Measurements from ENCODE around the gene TMEM150A.
A peak's percentile ranks its signal among the peaks of the same experiment; 100 is the strongest.
"Not testable (repeated sequence)": the region's sequence is repeated elsewhere in the genome, so short reads cannot be mapped to it uniquely, and the experiment has no call there.

TMEM150A gene

GRCh38 chr2:85578243-85579180 lies 24.0 kb downstream of the TMEM150A start:
- Mint-ChIP-seq H3K27me3 (no peaks in the 10 kb centered on the region), H3K4me3 (peak overlapping the region; percentile 94), H3K36me3 (ENCODE audit: low read depth) (peaks cover 8% of the 10 kb centered on the region), H3K27ac (peak overlapping the region; percentile 85), H3K9me3 (no peaks in the 10 kb centered on the region), H3K4me1 (peaks cover 30% of the 10 kb centered on the region)
- ATAC-seq = peak; percentile 42
- peak; percentile 37 for DNase-seq

GRCh38 chr2:85577386-85578242 lies 24.9 kb downstream of the TMEM150A start, which contains the start of gene VAMP8:
Gene VAMP8, plus strand, starts transcription at chr2:85577586. Its CDS starts 61 bp downstream, at chr2:85577647.
- ATAC-seq (peak; percentile 81), DNase-seq (peak; percentile 73)
- Mint-ChIP-seq H3K4me3 (peak within 1 kb of the TSS; percentile 94), H3K4me1 (peaks cover 22% of the 10 kb centered on the region), H3K27ac (peak within 1 kb of the TSS; percentile 85), H3K36me3 (ENCODE audit: low read depth) (peaks cover 6% of the 10 kb centered on the region), H3K27me3 (no peaks in the 10 kb centered on the region), H3K9me3 (no peaks in the 10 kb centered on the region)

- no peaks in the 10 kb centered on the region for H3K9me3 Mint-ChIP-seq
- no peaks in the 10 kb centered on the region for H3K27me3 Mint-ChIP-seq
- H3K4me3 Mint-ChIP-seq = peak overlapping the region; percentile 94
- DNase-seq (no peak), ATAC-seq (no peak)
- peaks cover 20% of the 10 kb centered on the region for H3K4me1 Mint-ChIP-seq
- H3K36me3 Mint-ChIP-seq (ENCODE audit: low read depth) = peaks cover 6% of the 10 kb centered on the region
- H3K27ac Mint-ChIP-seq = peak overlapping the region; percentile 85
These were observed 25.5 kb downstream of the TMEM150A start for GRCh38 chr2:85577063-85577385.

GRCh38 chr2:85575739-85576138 lies 26.8 kb downstream of the TMEM150A start:
- no peak overlapping the region for H3K27ac Mint-ChIP-seq
- H3K4me3 Mint-ChIP-seq = no peak overlapping the region
- no peaks in the 10 kb centered on the region for H3K27me3 Mint-ChIP-seq
- peaks cover 20% of the 10 kb centered on the region for H3K4me1 Mint-ChIP-seq
- no peak for DNase-seq
- no peak for ATAC-seq
- H3K9me3 Mint-ChIP-seq = no peaks in the 10 kb centered on the region
- peaks cover 2% of the 10 kb centered on the region for H3K36me3 Mint-ChIP-seq (ENCODE audit: low read depth)

- no peak overlapping the region for H3K4me3 Mint-ChIP-seq
- no peak overlapping the region for H3K27ac Mint-ChIP-seq
These were observed 36.2 kb downstream of the TMEM150A start for GRCh38 chr2:85566265-85566664.

GRCh38 chr2:85564144-85564563 lies 38.3 kb downstream of the TMEM150A start:
- no peak for ATAC-seq
- Mint-ChIP-seq H3K36me3 (ENCODE audit: low read depth) (no peaks in the 10 kb centered on the region), H3K9me3 (no peaks in the 10 kb centered on the region), H3K27ac (no peak overlapping the region), H3K4me3 (no peak overlapping the region), H3K4me1 (peaks cover 30% of the 10 kb centered on the region), H3K27me3 (no peaks in the 10 kb centered on the region)
- no peak for DNase-seq

More at GRCh38 chr2:85566265-85566664, 36.2 kb downstream of the TMEM150A start:
- H3K27me3 Mint-ChIP-seq = no peaks in the 10 kb centered on the region
- H3K4me1 Mint-ChIP-seq = peaks cover 15% of the 10 kb centered on the region
- ATAC-seq (no peak), DNase-seq (no peak)
- no peaks in the 10 kb centered on the region for H3K36me3 Mint-ChIP-seq (ENCODE audit: low read depth)
- no peaks in the 10 kb centered on the region for H3K9me3 Mint-ChIP-seq

GRCh38 chr2:85561280-85562212 lies 41.0 kb downstream of the TMEM150A start, which contains the start of gene GGCX:
Gene GGCX, minus strand, starts transcription at chr2:85561493. Its CDS starts 65 bp downstream, at chr2:85561428.
- DNase-seq (peak; percentile 97), ATAC-seq (peak; percentile 96)
- Mint-ChIP-seq H3K27me3 (no peaks in the 10 kb centered on the region), H3K4me3 (peak within 1 kb of the TSS; percentile 94), H3K36me3 (ENCODE audit: low read depth) (peaks cover 7% of the 10 kb centered on the region), H3K9me3 (no peaks in the 10 kb centered on the region), H3K27ac (peak within 1 kb of the TSS; percentile 94), H3K4me1 (peaks cover 43% of the 10 kb centered on the region)

GRCh38 chr2:85560812-85561279 lies 41.7 kb downstream of the TMEM150A start:
- Mint-ChIP-seq H3K27me3 (no peaks in the 10 kb centered on the region), H3K4me3 (peak overlapping the region; percentile 94), H3K27ac (peak overlapping the region; percentile 94), H3K4me1 (peaks cover 44% of the 10 kb centered on the region), H3K9me3 (no peaks in the 10 kb centered on the region), H3K36me3 (ENCODE audit: low read depth) (peaks cover 8% of the 10 kb centered on the region)
- DNase-seq = peak; percentile 42
- peak; percentile 7 for ATAC-seq

- H3K27ac Mint-ChIP-seq = peak overlapping the region; percentile 94
- H3K4me3 Mint-ChIP-seq = peak overlapping the region; percentile 94
- not testable (repeated sequence) for ATAC-seq, DNase-seq, H3K27me3 Mint-ChIP-seq, H3K9me3 Mint-ChIP-seq
- peaks cover 45% of the 10 kb centered on the region for H3K4me1 Mint-ChIP-seq
- H3K36me3 Mint-ChIP-seq (ENCODE audit: low read depth) = peaks cover 11% of the 10 kb centered on the region
These were observed 42.1 kb downstream of the TMEM150A start for GRCh38 chr2:85560403-85560726.

- peaks cover 18% of the 10 kb centered on the region for H3K36me3 Mint-ChIP-seq (ENCODE audit: low read depth)
- peaks cover 38% of the 10 kb centered on the region for H3K4me1 Mint-ChIP-seq
- H3K27me3 Mint-ChIP-seq = no peaks in the 10 kb centered on the region
- no peak for DNase-seq
- peak overlapping the region; percentile 51 for H3K27ac Mint-ChIP-seq
- H3K9me3 Mint-ChIP-seq = no peaks in the 10 kb centered on the region
- H3K4me3 Mint-ChIP-seq = no peak overlapping the region
- ATAC-seq = no peak
These were observed 44.3 kb downstream of the TMEM150A start for GRCh38 chr2:85558160-85558559.

- H3K4me1 Mint-ChIP-seq = peaks cover 34% of the 10 kb centered on the region
These were observed 45.4 kb downstream of the TMEM150A start for GRCh38 chr2:85557130-85557529.

GRCh38 chr2:85554980-85555612 lies 47.4 kb downstream of the TMEM150A start:
- ATAC-seq (no peak), DNase-seq (no peak)
- Mint-ChIP-seq H3K9me3 (no peaks in the 10 kb centered on the region), H3K4me3 (no peak overlapping the region), H3K36me3 (ENCODE audit: low read depth) (peaks cover 32% of the 10 kb centered on the region), H3K27ac (no peak overlapping the region), H3K4me1 (peaks cover 20% of the 10 kb centered on the region), H3K27me3 (no peaks in the 10 kb centered on the region)

More at GRCh38 chr2:85557130-85557529, 45.4 kb downstream of the TMEM150A start:
- ATAC-seq (no peak), DNase-seq (no peak)
- H3K27ac Mint-ChIP-seq = no peak overlapping the region
- H3K27me3 Mint-ChIP-seq = no peaks in the 10 kb centered on the region
- no peak overlapping the region for H3K4me3 Mint-ChIP-seq
- peaks cover 25% of the 10 kb centered on the region for H3K36me3 Mint-ChIP-seq (ENCODE audit: low read depth)
- H3K9me3 Mint-ChIP-seq = no peaks in the 10 kb centered on the region

- H3K36me3 Mint-ChIP-seq (ENCODE audit: low read depth) = peaks cover 30% of the 10 kb centered on the region
- no peak for ATAC-seq
- no peaks in the 10 kb centered on the region for H3K9me3 Mint-ChIP-seq
- no peak overlapping the region for H3K27ac Mint-ChIP-seq
- peaks cover 7% of the 10 kb centered on the region for H3K4me1 Mint-ChIP-seq
- no peaks in the 10 kb centered on the region for H3K27me3 Mint-ChIP-seq
- no peak overlapping the region for H3K4me3 Mint-ChIP-seq
- DNase-seq = no peak
These were observed 49.3 kb downstream of the TMEM150A start for GRCh38 chr2:85553184-85553583.
